ENCODE measurements around the gene CA6.

DNA sequence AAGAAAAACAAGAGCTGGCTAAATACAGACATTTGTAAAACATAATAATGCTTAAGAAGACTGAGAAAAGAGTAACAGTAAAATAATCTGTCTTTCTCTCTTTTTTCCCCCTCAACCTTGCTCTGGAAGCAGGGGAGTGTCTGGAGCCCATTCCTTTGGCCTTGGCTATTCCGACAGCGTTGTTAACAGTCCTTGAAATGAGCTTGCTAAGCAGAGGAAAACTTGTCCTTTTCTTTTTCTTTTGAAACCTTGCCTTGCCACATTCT lies 6.7 kb upstream of the CA6 start:
- TF ChIP-seq, protein P1, sequence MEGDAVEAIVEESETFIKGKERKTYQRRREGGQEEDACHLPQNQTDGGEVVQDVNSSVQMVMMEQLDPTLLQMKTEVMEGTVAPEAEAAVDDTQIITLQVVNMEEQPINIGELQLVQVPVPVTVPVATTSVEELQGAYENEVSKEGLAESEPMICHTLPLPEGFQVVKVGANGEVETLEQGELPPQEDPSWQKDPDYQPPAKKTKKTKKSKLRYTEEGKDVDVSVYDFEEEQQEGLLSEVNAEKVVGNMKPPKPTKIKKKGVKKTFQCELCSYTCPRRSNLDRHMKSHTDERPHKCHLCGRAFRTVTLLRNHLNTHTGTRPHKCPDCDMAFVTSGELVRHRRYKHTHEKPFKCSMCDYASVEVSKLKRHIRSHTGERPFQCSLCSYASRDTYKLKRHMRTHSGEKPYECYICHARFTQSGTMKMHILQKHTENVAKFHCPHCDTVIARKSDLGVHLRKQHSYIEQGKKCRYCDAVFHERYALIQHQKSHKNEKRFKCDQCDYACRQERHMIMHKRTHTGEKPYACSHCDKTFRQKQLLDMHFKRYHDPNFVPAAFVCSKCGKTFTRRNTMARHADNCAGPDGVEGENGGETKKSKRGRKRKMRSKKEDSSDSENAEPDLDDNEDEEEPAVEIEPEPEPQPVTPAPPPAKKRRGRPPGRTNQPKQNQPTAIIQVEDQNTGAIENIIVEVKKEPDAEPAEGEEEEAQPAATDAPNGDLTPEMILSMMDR (optimal IDR thresholded peaks at IDR 0.05 in 1 of 3, IDR thresholded peaks at IDR 0.05 in 1 of 3, conservative IDR thresholded peaks at IDR 0.05 in 1 of 3; ENCODE audit: extremely low read depth in 1 of 3, insufficient read depth in 2 of 3, low read length in 3 of 3) = no peak
- TF ChIP-seq EZH2 (IDR thresholded peaks at IDR 0.05; ENCODE audit: low read length) = no peak

Measured in keratinocyte (primary cell).